GF-D8 (cell line): Measurements from ENCODE around the gene LMF2.
"Not testable (repeated sequence)": the region's sequence is repeated elsewhere in the genome, so short reads cannot be mapped to it uniquely, and the experiment has no call there.

ENCODE experiments used
- DNase-seq: peaks from one replicate; lab custom pipeline; 2025; lab: John Stamatoyannopoulos, UW

The LMF2 gene

DNA sequence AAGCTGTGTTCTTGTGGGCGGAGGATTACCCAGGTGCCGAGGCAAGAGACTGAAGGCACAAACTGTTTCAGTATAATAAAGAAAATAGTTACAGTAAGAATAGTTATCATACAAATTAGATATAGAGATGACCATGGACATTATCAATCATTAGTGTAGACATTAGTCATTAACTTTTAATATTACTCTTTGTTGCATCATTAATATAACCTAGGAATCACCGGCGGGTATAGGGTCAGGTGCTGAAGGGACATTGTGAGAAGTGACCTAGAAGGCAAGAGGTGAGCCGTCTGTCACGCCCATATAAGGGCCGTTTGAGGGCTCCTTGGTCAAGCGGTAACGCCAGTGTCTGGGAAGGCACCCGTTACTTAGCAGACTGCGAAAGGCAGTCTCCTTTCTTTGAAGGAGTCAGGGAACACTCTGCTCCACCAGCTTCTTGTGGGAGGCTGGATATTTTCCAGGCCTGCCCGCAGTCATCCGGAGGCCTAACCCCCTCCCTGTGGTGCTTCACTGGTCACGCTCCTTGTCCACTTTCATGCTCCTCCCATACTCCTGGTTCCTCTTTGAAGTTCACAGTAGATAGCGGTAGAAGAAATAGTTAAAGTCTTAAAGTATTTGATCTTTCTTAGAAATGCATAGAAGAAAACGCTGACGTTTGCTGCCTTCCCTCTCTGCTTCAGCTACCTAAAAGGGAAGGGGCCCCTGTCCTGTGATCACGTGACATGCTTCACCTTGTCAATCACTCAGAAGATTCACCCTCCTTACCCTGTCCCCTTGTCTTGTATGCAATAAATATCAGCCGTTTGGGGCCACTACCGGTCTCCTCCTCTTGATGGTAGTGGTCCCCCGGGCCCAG lies 26.6 kb upstream of the LMF2 start:
- DNase-seq = not testable (repeated sequence)

DNA sequence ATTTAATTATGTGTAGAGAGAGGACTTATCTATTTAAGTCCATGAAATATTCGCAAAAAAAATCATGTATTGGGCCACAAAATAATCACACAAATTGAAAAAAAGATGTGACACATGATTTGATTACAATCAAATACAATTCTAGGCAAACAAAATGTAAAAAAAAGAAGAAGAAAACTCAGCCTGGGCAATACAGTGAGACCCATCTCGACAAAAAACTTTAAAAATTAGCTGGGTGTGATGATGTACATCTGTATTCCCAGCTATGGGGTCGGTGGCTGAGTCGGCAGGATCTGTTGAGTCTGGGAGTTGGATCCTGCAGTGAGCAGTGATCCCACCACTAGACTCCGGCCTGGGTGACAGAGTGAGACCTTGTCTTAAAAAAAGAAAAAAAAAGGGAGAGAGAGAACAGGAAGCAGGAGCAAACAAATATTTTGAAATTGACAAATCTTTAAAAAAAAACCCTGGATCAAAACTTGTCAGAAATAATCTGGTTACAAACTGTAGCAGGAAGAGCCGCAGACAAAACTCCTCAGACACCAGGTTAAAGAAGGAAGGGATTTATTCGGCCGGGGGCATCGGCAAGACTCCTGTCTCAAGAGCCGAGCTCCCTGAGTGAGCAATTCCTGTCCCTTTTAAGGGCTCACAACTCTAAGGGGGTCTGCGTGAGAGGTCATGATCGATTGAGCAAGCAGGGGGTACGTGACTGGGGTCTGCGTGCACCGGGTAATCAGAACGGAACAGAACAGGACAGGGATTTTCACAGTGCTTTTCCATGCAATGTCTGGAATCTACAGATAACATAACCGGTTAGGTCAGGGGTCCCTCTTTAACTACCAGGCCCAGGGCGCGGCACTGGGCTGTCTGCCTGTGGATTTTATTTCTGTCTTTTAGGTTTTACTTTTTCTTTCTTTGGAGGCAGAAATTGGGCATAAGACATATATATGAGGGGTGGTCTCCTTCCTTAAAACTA lies 25.6 kb upstream of the LMF2 start:
- DNase-seq = no peak

DNA sequence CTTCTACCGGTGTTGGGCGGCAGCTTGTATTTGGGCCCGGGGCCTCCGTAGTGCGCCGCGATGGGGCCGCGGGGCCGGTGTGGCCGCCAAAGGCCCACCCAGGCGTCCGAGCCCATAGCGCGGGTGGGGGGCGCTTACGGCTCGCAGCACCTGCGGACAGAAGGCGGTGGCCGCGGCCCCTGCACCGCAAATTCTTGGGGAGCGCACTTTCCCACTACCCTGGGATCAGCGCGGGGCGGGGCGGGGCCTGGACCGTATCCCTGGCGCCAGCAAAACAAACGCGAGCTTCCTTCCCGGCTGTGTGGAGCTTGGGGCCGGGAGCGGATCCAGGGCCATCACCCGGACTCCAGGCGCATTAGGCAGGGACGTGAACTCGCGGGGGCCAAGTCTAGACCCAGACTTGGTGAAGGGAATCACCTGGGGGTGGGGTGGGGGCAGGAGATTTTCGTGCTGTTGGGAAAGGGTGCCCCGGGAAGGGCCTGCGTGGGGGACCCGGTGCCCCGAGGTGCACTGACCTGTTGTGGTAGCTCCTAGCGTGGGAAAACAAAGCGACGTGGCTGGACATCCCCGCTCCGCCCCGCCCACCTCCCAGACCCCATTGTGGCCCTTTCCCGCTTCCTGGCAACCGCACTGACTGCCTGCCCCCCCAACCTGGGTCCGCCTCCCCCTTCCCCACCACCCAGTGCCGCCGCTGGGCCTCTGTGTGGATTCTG lies 24.6 kb upstream of the LMF2 start:
- no peak for DNase-seq

DNA sequence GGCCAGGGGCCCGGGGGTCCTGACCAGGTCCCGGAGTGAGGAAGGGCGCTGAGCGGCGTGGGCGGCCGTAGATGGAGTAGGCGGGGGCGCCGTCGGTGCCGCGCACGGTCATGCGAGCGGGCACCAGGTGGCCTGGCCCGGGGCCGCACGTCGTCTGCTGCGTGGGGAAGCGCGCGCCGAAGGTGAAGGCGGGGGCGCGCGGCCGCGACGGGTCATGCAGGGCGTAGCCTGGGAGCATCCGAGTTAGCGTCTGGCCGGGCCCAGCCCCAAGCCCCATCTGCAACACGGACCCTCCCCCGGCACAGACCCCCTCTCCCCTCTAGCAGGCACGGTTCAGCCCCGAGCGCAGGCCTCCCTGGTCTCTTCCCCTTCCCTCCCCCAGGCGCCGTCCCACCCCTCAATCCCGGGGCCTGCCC lies 24.1 kb upstream of the LMF2 start:
- DNase-seq = no peak

DNA sequence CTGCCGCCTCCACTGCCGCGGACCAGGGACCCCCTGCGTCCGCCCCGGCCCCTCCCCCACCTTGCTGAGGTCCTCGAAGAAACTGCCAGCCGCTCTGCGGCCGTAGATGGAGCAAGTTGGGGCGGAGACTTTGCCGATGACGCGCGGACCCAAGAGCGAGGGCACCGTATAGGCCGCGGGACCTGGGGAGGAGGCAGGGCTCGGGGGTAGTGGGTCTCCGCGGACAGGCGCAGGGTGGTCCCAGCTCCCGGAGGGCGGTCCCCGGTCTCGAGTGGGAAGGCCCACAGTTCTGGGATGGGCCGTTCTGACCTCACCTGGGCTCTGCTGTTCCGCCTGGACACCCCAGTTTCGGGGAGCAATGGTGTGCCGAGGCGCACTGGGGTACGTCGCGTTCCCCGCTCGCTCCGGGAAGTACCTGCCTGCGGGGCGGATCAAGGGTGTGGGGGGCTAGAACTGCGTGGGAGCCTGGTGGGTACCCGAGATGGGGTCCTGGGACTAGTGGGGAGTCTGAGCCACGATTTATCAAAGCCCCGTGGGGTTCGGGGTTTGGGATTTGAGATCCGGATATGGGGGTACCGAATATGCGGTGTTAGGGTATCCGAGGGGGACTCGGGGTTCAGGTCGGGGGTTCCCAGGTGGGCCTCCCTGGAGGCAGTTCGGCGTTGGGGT lies 23.5 kb upstream of the LMF2 start:
- DNase-seq = no peak

DNA sequence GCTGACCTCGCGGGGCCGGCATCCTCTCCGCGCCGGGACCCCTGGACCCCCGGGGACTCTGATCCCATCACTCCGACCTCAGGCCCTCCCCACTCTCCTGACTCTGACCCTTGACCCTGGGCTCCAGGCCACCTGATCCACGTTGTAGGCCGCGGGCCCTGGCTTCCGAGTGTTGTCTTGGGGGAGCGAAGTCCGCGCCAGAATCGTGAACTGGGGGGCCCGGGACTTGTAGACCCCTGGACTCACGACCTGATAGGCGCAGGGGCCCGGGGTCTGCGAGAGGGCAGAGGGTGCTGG lies 23.0 kb upstream of the LMF2 start:
- no peak for DNase-seq

DNA sequence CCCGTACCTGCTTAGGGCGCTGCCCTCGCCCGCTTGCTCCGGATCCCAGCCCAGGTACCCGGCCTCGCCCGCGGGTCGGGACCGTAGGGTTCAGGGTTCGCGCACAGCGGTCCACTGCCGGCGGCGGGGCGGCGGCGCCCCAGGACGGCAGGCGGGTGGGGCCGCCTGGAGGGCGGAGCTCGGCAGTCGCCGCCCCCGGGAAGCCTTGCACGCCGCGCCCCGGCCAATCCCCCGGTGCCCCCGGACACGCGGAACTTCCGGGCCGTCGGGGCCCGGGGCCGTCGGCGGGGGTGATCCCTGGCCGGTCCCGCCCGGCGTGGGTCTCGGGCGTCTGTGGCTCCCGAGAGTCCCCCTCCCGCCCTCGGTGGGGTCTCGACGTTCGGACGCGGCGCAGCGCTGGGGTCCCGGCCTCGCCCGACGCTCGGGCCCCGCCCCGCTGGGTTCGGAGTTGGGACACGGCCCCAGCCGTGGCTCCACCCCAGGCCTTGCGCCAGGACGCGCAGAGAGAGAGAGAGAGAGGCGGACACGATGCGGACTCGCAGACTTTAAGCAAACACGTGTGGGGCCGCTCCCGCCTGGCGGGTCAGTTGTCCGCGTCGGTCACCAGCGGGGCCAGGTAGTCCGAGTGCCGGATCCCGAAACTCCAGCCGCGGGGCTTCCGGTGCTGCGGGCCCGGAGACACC lies 22.5 kb upstream of the LMF2 start, which contains the start of gene TYMP:
Gene TYMP (minus strand): TSS at position 116 of the 683 bp plus-strand sequence. CDS start 303 bp downstream, outside the sequence.
- no peak for DNase-seq

DNA sequence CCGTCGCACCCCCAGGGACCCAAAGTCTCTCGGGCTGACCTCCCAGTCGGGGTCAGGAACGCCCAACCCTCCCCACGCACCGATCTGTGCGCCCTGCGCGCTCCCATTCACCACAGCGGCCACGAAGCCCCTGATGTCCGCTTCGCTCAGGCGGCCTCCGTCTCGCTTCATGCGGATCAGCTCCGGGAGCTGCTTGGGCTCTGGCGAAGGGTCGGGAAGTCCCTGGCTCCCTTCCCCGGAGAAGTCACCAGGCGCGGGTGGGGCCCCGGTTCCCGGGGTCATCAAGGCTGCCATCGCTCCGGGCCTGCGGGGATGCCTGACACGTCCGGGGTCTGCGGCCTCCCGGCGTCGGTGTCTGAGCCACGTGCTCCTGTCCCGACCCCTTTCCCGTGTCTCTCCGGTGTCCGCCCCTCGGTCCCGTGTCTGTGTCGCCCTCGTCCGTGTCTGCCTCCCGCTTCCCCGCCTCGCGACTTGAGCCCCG lies 22.0 kb upstream of the LMF2 start:
- no peak for DNase-seq

DNA sequence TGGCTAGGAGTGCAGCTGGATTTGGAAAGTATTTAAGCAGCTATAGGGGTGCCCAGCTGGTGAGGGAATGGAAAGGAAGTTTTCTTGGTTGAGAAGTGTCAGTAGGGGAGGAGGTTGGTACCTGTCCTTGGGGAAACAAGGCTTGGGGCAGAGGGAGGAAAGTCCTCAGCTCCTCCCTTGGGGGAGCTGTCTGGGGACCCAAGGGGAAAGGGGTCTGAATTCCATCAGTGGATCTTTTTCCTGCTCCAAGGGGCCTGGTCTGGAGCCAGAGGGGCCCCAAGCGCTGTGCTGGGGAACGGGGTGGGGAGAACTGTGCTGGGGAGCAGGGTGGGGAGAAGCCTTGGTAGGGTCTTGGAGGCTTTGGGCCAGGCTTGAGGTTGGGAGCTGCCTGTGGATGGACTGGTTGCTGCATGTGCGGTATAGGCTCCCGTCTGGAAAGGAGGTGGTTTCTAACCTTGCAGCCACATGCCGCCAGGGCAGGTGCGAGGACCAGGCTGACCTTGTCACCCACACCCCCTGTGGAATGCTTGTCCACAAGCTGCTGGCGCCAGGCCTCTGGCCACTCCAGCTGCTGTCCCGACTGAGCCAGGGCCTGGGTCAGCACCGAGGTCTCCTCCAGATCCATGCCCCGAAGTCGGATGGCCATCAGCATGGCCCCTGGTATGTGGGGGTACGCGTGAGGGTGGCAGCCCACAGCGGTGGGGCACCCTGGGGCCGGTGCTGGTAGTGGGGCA lies 21.3 kb upstream of the LMF2 start:
- no peak for DNase-seq

DNA sequence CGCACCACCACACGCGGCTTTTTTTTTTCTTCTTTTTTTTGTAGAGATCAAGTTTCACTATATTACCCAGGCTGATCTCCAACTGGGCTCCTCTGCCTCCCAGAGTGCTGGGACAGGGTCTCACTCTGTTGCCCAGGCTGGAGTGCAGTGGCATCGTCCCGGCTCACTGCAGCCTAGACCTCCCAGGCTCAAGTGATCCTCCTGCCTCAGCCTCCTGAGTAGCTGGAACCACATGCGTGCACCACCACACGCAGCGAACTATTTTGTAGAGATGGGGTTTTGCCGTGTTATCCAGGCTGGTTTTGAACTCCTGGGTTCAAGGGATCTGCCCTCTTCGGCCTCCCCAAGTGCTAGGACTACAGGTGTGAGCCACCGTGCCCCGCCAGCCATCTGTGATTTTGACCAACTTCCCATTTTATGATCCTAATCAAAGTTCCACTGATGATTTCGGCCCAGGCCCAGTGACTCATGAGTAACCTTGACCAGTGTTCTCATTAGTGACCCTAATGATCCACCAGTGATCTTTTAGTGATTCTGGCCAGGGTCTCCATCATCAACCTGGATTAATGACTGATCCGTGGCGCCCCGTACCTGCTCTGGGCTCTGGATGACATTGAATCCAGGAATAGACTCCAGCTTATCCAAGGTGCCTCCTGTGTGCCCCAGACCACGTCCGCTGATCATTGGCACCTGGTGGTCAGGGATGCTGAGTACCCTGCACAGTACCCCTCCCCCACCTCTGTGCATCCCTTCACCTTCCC lies 20.6 kb upstream of the LMF2 start:
- DNase-seq = no peak

DNA sequence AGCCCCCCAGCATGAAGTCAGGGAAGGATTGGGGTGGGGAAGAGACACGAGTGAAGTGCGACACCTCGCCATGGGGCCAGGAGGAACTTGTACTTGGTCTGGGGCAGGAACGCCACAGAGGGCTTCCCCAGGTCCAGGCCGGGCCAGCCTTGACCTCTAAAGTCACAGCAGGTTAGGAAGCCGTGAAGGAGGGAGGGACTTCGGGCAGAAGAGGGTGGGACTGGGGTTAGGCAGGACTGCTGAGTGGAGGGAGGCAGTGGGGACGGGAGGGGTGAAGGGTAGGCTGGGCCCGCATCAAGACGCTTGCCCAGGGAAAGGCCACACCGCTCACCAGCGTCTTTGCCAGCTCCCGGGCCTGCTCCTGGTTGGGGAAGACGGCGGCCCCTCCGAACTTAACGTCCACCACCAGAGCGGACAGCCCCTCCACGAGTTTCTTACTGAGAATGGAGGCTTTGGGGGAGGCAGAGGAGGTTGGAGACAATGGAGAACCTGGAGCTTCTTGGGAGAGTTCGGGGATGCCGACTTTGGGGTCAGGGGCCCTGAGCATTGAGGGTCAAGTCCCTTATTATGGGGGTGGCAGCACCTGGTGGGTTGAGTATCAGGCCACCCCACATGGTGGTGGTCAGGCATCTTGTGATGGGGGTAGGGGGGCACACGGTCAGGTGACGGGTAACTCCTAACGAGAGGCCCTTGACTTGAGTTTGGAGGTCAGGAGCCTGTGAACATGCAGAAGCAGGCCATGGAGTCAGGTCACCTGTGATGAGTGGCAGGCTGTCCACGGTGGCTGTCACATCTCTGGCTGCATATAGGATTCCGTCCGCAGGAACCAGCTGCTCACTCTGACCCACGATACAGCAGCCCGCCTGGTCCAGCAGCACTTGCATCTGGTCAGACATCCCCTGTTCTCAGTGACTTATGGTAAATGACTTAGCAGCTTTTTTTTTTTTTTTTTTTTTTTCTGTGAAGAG lies 19.6 kb upstream of the LMF2 start:
- peak; percentile 33 for DNase-seq

DNA sequence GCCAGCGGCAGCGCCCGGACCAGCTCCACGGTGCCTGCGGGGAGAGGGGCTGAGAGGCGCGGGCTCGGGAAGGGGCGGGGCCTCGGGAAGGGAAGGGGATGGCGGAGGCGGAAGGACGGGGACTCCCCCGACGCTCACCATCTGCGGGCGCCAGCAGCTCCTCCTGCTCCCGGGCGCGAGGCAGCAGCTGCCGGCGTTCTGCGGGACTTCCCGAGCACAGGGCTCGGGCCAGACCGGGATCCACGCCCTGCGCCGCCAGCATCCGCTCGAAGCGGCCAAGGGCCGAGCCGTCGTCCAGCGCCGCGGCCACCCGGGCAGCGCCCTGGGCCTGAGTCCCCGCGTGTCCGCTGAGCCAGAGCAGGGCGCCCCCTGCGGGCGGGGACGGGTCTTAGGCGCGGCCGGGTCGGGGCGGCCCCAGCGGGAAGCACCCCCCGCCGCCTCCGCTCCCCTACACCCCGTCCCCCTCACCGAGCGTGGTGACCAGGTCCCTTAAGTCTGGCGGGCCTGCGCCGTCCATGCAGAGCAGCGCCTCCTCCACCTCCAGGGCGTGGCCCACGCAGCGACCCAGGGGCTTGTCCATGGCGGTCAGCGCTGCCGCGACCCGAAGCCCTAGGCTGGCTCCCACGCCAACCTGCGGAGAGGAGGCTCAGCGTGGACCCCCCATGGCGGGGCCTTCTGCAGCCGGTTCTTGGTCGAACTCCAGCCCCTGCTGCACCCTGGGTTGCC lies 18.8 kb upstream of the LMF2 start:
- DNase-seq = peak; percentile 55

DNA sequence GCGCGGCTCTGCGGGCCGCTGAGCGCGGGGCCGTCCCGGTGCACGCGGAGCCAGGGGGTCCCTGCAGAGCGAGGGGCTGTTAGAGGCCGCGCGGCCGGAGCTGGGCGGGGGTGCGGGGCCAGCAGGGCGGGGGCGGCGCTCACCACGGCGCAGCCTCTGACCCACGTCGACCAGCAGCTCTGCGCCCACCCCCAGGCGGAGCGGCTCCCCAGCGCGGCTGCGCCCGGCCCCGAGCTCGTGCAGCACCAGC lies 18.3 kb upstream of the LMF2 start:
- no peak for DNase-seq

DNA sequence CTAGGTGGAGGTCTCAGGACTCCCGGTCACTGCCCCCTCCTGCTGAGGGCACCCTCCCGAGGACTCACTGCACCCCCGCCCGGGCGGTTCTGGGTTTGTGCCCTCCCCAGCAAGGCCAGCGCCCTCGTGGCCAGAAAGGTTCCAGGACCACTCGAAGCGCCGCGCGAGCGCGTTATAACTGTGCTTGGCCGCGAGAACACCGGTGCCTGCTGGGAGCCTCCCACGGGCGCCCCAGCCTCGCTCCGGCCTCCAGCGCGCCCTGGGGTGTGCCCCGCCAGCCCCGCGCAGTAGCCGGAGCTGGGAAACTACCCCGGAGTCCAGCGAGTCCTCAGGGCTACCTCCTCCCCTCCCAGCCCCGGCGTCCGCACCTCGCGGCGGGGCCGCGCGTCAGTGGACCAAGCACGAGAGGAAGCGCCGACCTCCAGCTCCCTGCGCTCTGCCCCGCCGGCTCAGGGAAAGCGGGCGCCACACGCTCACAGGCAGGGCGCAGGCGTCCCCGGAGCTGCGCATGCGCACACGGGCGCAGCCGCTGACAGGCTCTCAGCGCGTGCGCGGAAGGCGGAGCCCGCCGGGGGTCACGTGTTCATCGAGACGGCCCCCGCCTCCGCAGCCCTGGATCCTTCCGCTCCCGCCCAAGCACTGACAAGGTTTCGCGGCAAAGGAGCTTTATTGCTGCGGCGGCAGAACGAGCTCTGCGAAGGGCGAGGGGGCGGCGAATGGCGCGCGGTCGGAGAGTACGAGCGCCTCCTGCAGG lies 17.8 kb upstream of the LMF2 start, which contains the start of gene SCO2:
Gene SCO2 (minus strand): TSS at position 495 of the 754 bp plus-strand sequence. CDS start 1,187 bp downstream, outside the sequence.
- peak; percentile 87 for DNase-seq

DNA sequence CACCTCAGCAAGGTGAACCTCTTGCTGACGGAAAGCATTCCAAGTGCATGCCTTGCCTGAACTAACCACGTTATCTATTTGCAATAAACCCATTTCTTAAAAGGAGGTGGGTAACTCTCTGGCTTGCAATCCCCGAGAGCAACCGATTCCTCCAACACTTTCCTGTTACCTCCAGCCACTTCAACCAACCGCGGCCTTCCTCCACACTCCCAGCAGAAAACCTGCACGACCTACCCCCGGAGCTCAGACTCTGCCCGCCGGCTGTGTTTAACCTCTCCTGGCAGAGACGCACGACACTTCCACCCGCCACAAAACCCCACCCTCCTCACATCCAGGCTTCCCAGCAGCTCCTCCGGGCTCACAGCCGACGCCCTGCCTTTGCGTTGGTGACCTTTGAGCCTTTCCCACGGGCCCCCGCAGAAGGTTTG lies 17.2 kb upstream of the LMF2 start:
- DNase-seq = no peak

DNA sequence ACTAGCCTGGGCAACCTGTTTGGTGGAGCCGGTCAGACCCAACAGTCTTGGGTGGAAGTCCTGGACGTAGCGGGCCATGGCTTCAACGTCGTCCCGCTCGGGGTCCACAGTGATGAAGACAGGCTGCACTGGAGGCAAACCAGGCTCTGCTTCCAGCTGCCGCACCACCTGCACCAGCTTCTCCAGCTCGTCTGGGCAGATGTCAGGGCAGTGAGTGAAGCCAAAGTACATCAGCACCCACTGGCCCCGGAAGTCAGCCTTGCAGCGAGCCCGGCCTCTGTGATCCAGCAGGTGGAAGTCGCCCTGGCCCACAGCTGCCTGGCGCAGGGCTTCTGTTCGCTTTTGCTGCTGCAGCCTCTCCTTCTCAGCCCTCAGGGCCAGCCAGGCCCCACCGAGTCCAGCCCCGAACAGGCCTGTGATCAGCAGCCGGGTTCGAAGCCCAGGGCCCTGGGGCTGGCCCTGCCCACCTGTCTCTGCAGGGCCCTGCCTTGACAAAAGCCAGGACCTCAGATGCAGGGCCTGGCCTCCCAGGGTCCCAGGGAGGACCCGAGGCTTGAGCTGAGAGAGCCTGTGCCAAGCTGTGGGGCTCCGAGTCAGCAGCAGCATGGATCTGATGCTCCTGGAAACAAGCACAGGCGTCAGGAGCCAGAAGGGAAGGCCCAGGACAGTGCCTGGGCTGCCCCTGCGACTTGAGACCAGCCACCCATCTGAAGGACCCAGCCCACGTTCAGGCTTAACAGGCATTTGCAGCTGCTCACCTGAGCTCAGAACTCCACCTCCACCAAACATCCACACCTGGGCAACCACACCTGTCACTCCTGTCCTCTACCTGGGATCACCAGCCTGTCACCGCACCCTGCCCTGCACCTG lies 16.5 kb upstream of the LMF2 start:
- DNase-seq = no peak
